Neural cell (in vitro differentiated cells): ENCODE data around the gene ST6GALNAC5. TPM values are rescaled to one million over a fixed set of nuclear protein-coding genes. Genes with fewer than 3 reads are reported as not detected.

Source experiments
- H2AFZ ChIP-seq: fragments of 200-600, 300-800 bp; sonication (generic), shearing (Covaris generic); 2 replicates; pipeline ENCODE4 v1.6.0; 2014; ENCODE audit warnings: low read depth, mild to moderate bottlenecking, antibody characterized with exemption, low read length, moderate library complexity
- H3F3A ChIP-seq: fragments of 200-600 bp; shearing (Covaris generic); 2 replicates; pipeline ENCODE4 v1.6.1; 2016; ENCODE audit warnings: mild to moderate bottlenecking, moderate library complexity, mixed read lengths, antibody characterized with exemption, low read length; ENCODE audit not compliant: insufficient read depth, poor library complexity, severe bottlenecking
- H3K27ac ChIP-seq: fragments of 200-600, 300-800 bp; sonication (generic), shearing (Covaris generic); 2 replicates; pipeline ENCODE4 v1.5.1; 2014; ENCODE audit warnings: mild to moderate bottlenecking, low read length, moderate library complexity
- H3K27me3 ChIP-seq: fragments of 300-800, 200-600 bp; sonication (generic), shearing (Covaris generic); 2 replicates; pipeline ENCODE4 v1.6.0; 2014; ENCODE audit warnings: mild to moderate bottlenecking, low read depth, low read length, moderate library complexity; ENCODE audit not compliant: insufficient read depth
- H3K36me3 ChIP-seq: fragments of 300-800, 200-600 bp; sonication (generic), shearing (Covaris generic); 2 replicates; pipeline ENCODE4 v1.5.1; 2014; ENCODE audit warnings: mild to moderate bottlenecking, antibody characterized with exemption, low read length, moderate library complexity; ENCODE audit not compliant: insufficient read depth
- H3K4me2 ChIP-seq: fragments of 300-800, 200-600 bp; sonication (generic), shearing (Covaris generic); 2 replicates; pipeline ENCODE4 v1.6.0; 2014; ENCODE audit warnings: mild to moderate bottlenecking, low read length
- H3K4me3 ChIP-seq: fragments of 300-800, 200-600 bp; sonication (generic), shearing (Covaris generic); 2 replicates; pipeline ENCODE4 v1.5.1; 2014; ENCODE audit warnings: mild to moderate bottlenecking, low read length, moderate library complexity
- H3K79me2 ChIP-seq: fragments of 200-600 bp; shearing (Covaris generic); replicated peaks from 2 replicates; pipeline ENCODE4 v1.6.0; 2014; ENCODE audit warnings: mild to moderate bottlenecking, low read length, moderate library complexity; ENCODE audit not compliant: insufficient read depth
- H3K9ac ChIP-seq: fragments of 300-800, 200-600 bp; sonication (generic), shearing (Covaris generic); 2 replicates; pipeline ENCODE4 v1.6.1; 2016; ENCODE audit warnings: mild to moderate bottlenecking, low read length, mixed read lengths
- H3K9me2 ChIP-seq: fragments of 200-600 bp; shearing (Covaris generic); 2 replicates; pipeline ENCODE4 v1.6.1; 2016; ENCODE audit warnings: mild to moderate bottlenecking, low read length, mixed read lengths; ENCODE audit not compliant: insufficient read depth
- H3K9me3 ChIP-seq: fragments of 200-600, 300-800 bp; sonication (generic), shearing (Covaris generic); 2 replicates; pipeline ENCODE4 v1.6.1; 2016; ENCODE audit warnings: mild to moderate bottlenecking, mixed run types, low read length, moderate library complexity, mixed read lengths
- H4K20me1 ChIP-seq: fragments of 200-600 bp; shearing (Covaris generic); 2 replicates; pipeline ENCODE4 v1.6.1; 2016; ENCODE audit warnings: mild to moderate bottlenecking, mixed run types; ENCODE audit not compliant: insufficient read depth
- CTCF ChIP-seq: fragments of 450-650 bp; IDR thresholded peaks from 2 replicates; pipeline ENCODE4 v1.5.1; 2014; ENCODE audit warnings: antibody characterized with exemption, mild to moderate bottlenecking, moderate library complexity; ENCODE audit not compliant: poor library complexity, severe bottlenecking
- EP300 ChIP-seq: fragments of 450-650 bp; conservative IDR thresholded peaks from 2 replicates; pipeline ENCODE4 v1.6.1; 2014; ENCODE audit warnings: antibody characterized with exemption, mild to moderate bottlenecking, moderate library complexity; ENCODE audit not compliant: poor library complexity, severe bottlenecking
- EZH2 ChIP-seq: fragments of 200-600, 300-800 bp; shearing (Covaris generic), sonication (generic); IDR thresholded peaks from 2 replicates; pipeline ENCODE4 v1.6.1; 2014; ENCODE audit warnings: antibody characterized with exemption, low read length, borderline replicate concordance, mild to moderate bottlenecking; ENCODE audit not compliant: insufficient read depth, poor library complexity, severe bottlenecking
- MXI1 ChIP-seq: fragments of 450-650 bp; conservative IDR thresholded peaks from 2 replicates; pipeline ENCODE4 v1.6.1; 2014; ENCODE audit warnings: antibody characterized with exemption, mild to moderate bottlenecking; ENCODE audit not compliant: poor library complexity, severe bottlenecking
- POLR2AphosphoS5 ChIP-seq: IDR thresholded peaks from 2 replicates; pipeline ENCODE4 v1.6.1; 2012
- RAD21 ChIP-seq: fragments of 450-650 bp; conservative IDR thresholded peaks from 2 replicates; pipeline ENCODE4 v1.6.1; 2014; ENCODE audit warnings: antibody characterized with exemption, mild to moderate bottlenecking, moderate library complexity
- SMC3 ChIP-seq: fragments of 450-650 bp; conservative IDR thresholded peaks from 2 replicates; pipeline ENCODE4 v1.6.1; 2014; ENCODE audit warnings: antibody characterized with exemption, mild to moderate bottlenecking, moderate library complexity; ENCODE audit not compliant: poor library complexity
- polyA plus RNA-seq: library from polyadenylated mRNA; depleted of rRNA; stranded (reverse); fragments of >200 nt; gene quantifications from 2 replicates; pipeline ENCODE4 v1.2.3, GENCODE V29; 2014

Gene ST6GALNAC5
- polyA plus RNA-seq, 1 donor from 2014 or later = 57.3 TPM

- Histone ChIP-seq H3K9me3 (no peaks in the 10 kb centered on the region), H3K79me2 (no peaks in the 10 kb centered on the region), H3K27me3 (no peaks in the 10 kb centered on the region), H3K36me3 (no peaks in the 10 kb centered on the region), H3F3A (no peaks in the 10 kb centered on the region), H3K9ac (no peak overlapping the region), H3K4me3 (no peak overlapping the region), H4K20me1 (no peaks in the 10 kb centered on the region), H3K27ac (no peak overlapping the region), H2AFZ (no peak overlapping the region), H3K4me2 (no peak overlapping the region), H3K9me2 (no peaks in the 10 kb centered on the region)
- TF ChIP-seq RAD21 (no peak), EP300 (no peak), MXI1 (no peak)
Measured at GRCh38 chr1:76835203-76835602, 32.1 kb upstream of the ST6GALNAC5 start.

GRCh38 chr1:76840278-76840677, 27.0 kb upstream of the ST6GALNAC5 start:
- Histone ChIP-seq H3K9me2 (no peaks in the 10 kb centered on the region), H4K20me1 (no peaks in the 10 kb centered on the region), H2AFZ (no peak overlapping the region), H3K27me3 (no peaks in the 10 kb centered on the region), H3K9me3 (no peaks in the 10 kb centered on the region), H3K79me2 (no peaks in the 10 kb centered on the region), H3K4me3 (no peak overlapping the region), H3K4me2 (no peak overlapping the region), H3K27ac (no peak overlapping the region), H3K9ac (no peak overlapping the region), H3F3A (no peaks in the 10 kb centered on the region), H3K36me3 (no peaks in the 10 kb centered on the region)
- TF ChIP-seq CTCF (no peak), RAD21 (no peak), SMC3 (no peak), EP300 (no peak)

GRCh38 chr1:76841460-76841859, 25.8 kb upstream of the ST6GALNAC5 start:
- Histone ChIP-seq H3K27ac (no peak overlapping the region), H3K9me3 (no peaks in the 10 kb centered on the region), H3F3A (no peaks in the 10 kb centered on the region), H3K27me3 (no peaks in the 10 kb centered on the region), H3K9me2 (no peaks in the 10 kb centered on the region), H2AFZ (no peak overlapping the region), H3K9ac (no peak overlapping the region), H3K79me2 (no peaks in the 10 kb centered on the region), H3K36me3 (no peaks in the 10 kb centered on the region), H3K4me3 (no peak overlapping the region), H3K4me2 (no peak overlapping the region), H4K20me1 (no peaks in the 10 kb centered on the region)
- TF ChIP-seq CTCF = no peak
- no peak for TF ChIP-seq EZH2
- no peak for TF ChIP-seq POLR2AphosphoS5
- TF ChIP-seq EP300 = no peak
